GM23338 (cell line): ENCODE data around the gene PPP1R7. TPM values are rescaled to one million over a fixed set of nuclear protein-coding genes. Genes with fewer than 3 reads are reported as not detected.

Source experiments
- ATAC-seq: fragments of 200-7000 bp; cut with Tn5 transposase; 3 replicates; pipeline ENCODE4 v1.9.1; 2020
- DNase-seq: peaks from one replicate; pipeline ENCODE4 v3.0.0-alpha.2; 2015; ENCODE audit warnings: low spot score
- H2AFZ ChIP-seq: fragments of 200-600 bp; sonication (generic); 2 replicates; pipeline ENCODE4 v1.8.0; 2016; ENCODE audit warnings: antibody characterized with exemption, mild to moderate bottlenecking, moderate library complexity
- H3F3A ChIP-seq: fragments of 200-600 bp; sonication (generic); replicated peaks from 2 replicates; pipeline ENCODE4 v1.8.0; 2017; ENCODE audit warnings: antibody characterized with exemption, mixed run types, low read depth
- H3K27ac ChIP-seq: fragments of 200-600 bp; sonication (generic); 2 replicates; pipeline ENCODE4 v1.6.1; 2016; ENCODE audit warnings: low read depth
- H3K27me3 ChIP-seq: fragments of 200-600 bp; sonication (generic); 2 replicates; pipeline ENCODE4 v1.8.0; 2016; ENCODE audit warnings: mild to moderate bottlenecking, mixed run types, moderate library complexity; ENCODE audit not compliant: insufficient read depth
- H3K36me3 ChIP-seq: fragments of 200-600 bp; sonication (generic); 2 replicates; pipeline ENCODE4 v1.8.0; 2016; ENCODE audit warnings: mild to moderate bottlenecking; ENCODE audit not compliant: insufficient read depth
- H3K4me1 ChIP-seq: fragments of 200-600 bp; sonication (generic); 2 replicates; pipeline ENCODE4 v1.8.0; 2016; ENCODE audit warnings: mild to moderate bottlenecking, moderate library complexity; ENCODE audit not compliant: insufficient read depth
- H3K4me2 ChIP-seq: fragments of 200-600 bp; sonication (generic); 2 replicates; pipeline ENCODE4 v1.7.1; 2017; ENCODE audit warnings: mixed run types
- H3K4me3 ChIP-seq: fragments of 200-600 bp; sonication (generic); 2 replicates; pipeline ENCODE4 v1.6.1; 2016; ENCODE audit warnings: mixed run types
- H3K79me2 ChIP-seq: fragments of 200-600 bp; sonication (generic); replicated peaks from 2 replicates; pipeline ENCODE4 v1.8.0; 2017; ENCODE audit warnings: mild to moderate bottlenecking; ENCODE audit not compliant: insufficient read depth
- H3K9me2 ChIP-seq: fragments of 200-600 bp; sonication (generic); 2 replicates; pipeline ENCODE4 v1.8.0; 2017; ENCODE audit not compliant: insufficient read depth
- H4K20me1 ChIP-seq: fragments of 200-600 bp; sonication (generic); replicated peaks from 2 replicates; pipeline ENCODE4 v1.8.0; 2017; ENCODE audit warnings: mild to moderate bottlenecking; ENCODE audit not compliant: insufficient read depth
- H3K27ac Mint-ChIP-seq: 2 replicates; pipeline ENCODE4 v1.8.0; 2020; ENCODE audit warnings: inconsistent platforms, mild to moderate bottlenecking, moderate library complexity, mixed read lengths
- H3K27me3 Mint-ChIP-seq: 3 replicates; pipeline ENCODE4 v1.8.0; 2022; ENCODE audit warnings: low read depth, mild to moderate bottlenecking, moderate library complexity, mixed read lengths, inconsistent platforms; ENCODE audit not compliant: insufficient read depth, poor library complexity
- H3K36me3 Mint-ChIP-seq: 3 replicates; pipeline ENCODE4 v1.8.0; 2021; ENCODE audit warnings: low read depth, mild to moderate bottlenecking, inconsistent platforms, moderate library complexity, mixed read lengths
- H3K4me1 Mint-ChIP-seq: 3 replicates; pipeline ENCODE4 v1.8.0; 2020; ENCODE audit warnings: mild to moderate bottlenecking, inconsistent platforms, mixed read lengths
- H3K4me3 Mint-ChIP-seq: 3 replicates; pipeline ENCODE4 v1.8.0; 2021; ENCODE audit warnings: moderate library complexity, mild to moderate bottlenecking, inconsistent platforms, mixed read lengths
- H3K9me3 Mint-ChIP-seq: 3 replicates; pipeline ENCODE4 v1.8.0; 2020; ENCODE audit warnings: moderate library complexity, mild to moderate bottlenecking, inconsistent platforms, mixed read lengths
- CREB1 ChIP-seq: fragments of 250-450 bp; sonication (Bioruptor Pico); IDR thresholded peaks from 2 replicates; pipeline ENCODE4 v1.5.0; 2020; ENCODE audit warnings: low read depth, mild to moderate bottlenecking, moderate library complexity
- EZH2 ChIP-seq: fragments of 200-600 bp; sonication (generic); IDR thresholded peaks from one replicate; pipeline ENCODE4 v1.8.0; 2017; ENCODE audit warnings: antibody characterized with exemption, mild to moderate bottlenecking, low read depth; ENCODE audit not compliant: unreplicated experiment
- EZH2phosphoT487 ChIP-seq: fragments of 200-600 bp; sonication (generic); IDR thresholded peaks from one replicate; pipeline ENCODE4 v1.8.1; 2018; ENCODE audit warnings: antibody characterized with exemption; ENCODE audit not compliant: unreplicated experiment
- JUNB ChIP-seq: IDR thresholded peaks from one replicate; pipeline ENCODE4 v1.6.1; 2016; ENCODE audit warnings: antibody characterized with exemption; ENCODE audit not compliant: unreplicated experiment
- NANOG ChIP-seq: IDR thresholded peaks from 2 replicates; pipeline ENCODE4 v1.6.1; 2016; ENCODE audit warnings: antibody characterized with exemption, borderline replicate concordance
- POLR2AphosphoS5 ChIP-seq: IDR thresholded peaks from 2 replicates; pipeline ENCODE4 v1.6.1; 2016; ENCODE audit warnings: antibody characterized with exemption, low read depth
- STAT1 ChIP-seq: IDR thresholded peaks from one replicate; pipeline ENCODE4 v1.6.1; 2016; ENCODE audit warnings: antibody characterized with exemption; ENCODE audit not compliant: unreplicated experiment
- ZNF114 ChIP-seq: fragments of 250-450 bp; sonication (Bioruptor Pico); IDR thresholded peaks from 2 replicates; pipeline ENCODE4 v1.5.0; 2020; ENCODE audit warnings: mild to moderate bottlenecking, moderate library complexity
- ZNF331 ChIP-seq: fragments of 250-450 bp; sonication (Bioruptor Pico); IDR thresholded peaks from 2 replicates; pipeline ENCODE4 v1.5.0; 2020; ENCODE audit warnings: low read depth, mild to moderate bottlenecking, moderate library complexity
- polyA plus RNA-seq: library from polyadenylated mRNA; unstranded; fragments of >200 nt; fragmentation: Nextera tagmentation; extraction: Ambion mirVana; gene quantifications from 2 replicates; pipeline ENCODE4 v1.2.1, GENCODE V29; 2016
- total RNA-seq: library from RNA; depleted of rRNA; stranded (reverse); fragments of >200 nt; shearing (Covaris generic); gene quantifications from 2 replicates; pipeline ENCODE4 v1.2.3, GENCODE V29; 2014
- TF ChIP-seq, protein P1 (sequence below): fragments of 250-450 bp; sonication (Bioruptor Pico); IDR thresholded peaks from 2 replicates; pipeline ENCODE4 v1.5.0; 2020; ENCODE audit warnings: mild to moderate bottlenecking, moderate library complexity
- TF ChIP-seq, protein P2 (sequence below), 2 experiments: fragments of 200-600 bp in 1 of 2; sonication (generic) in 1 of 2; conservative IDR thresholded peaks; 2 replicates each; pipeline versions ENCODE4 v1.5.1 to v1.6.1; 2016 to 2017; ENCODE audit warnings: antibody characterized with exemption in 2 of 2, low read depth in 2 of 2, mild to moderate bottlenecking in 2 of 2, moderate library complexity in 1 of 2
- TF ChIP-seq, protein P3 (sequence below): IDR thresholded peaks from one replicate; pipeline ENCODE4 v1.6.1; 2018; ENCODE audit warnings: antibody characterized with exemption; ENCODE audit not compliant: unreplicated experiment

PPP1R7 gene
- total and polyA plus RNA-seq, 2 experiments from 2014 or later: 48.2 to 94.3 TPM

DNA sequence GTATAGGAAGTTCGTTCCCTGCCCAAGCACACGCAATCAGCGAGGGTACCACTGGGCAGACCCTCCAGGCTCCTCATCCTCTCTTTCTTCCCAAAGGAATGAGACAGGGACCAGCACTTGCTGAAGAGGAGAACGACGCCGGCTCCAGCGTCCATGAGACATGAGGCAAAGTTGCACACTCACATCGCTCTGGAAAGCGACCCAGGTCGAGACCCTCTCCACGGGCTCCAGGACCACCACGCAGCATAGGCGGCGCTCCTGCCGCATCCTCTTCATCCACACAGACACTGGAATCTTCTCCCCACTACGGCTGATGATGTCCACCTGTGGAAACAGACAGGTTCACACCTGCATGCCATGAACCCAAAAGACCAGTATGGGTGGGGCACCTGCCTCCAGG is 11.8 kb upstream of the PPP1R7 start (continued):
- TF ChIP-seq POLR2AphosphoS5: no peak
- no peak for TF ChIP-seq EZH2

DNA sequence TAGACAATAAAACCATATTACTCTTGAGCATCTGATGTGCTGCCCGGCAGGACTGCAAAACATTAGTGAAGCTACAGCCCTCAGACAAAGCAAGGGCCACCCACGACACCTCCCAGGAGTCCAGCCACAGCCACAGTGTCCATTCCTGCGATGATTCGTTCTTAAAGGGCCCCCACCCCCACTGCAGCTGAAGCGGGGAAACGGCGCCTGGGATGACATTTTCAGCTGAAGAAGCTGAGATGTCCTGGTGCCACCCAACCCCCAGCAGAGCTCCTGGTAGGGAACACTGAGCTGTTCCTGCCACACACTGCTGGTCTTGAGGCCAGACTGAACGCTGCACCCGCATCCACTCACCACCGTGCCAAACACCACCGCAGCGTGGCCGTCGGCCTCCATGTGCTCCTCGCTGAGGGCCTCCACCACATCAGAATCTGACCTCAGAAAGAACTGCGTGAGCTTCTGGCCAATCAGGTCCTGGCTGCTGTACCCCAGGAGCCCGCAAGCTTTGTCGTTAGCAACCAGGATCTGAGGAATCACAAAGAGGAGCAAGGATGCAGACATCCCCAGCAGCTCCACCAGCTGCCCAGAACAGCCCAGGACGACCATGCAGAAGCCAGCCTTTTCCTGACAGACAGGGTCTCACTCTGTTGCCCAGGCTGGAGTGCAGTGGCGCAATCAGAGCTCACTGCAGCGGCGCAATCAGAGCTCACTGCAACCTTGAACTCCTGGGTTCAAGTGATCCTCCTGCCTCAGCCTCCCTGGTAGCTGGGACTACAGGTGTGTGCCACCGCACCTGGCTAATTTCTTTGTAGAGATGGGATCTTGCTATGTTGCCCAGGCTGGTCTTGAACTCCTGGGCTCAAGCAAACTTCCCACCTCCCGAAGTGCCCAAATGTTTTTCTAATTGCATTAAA is 10.5 kb upstream of the PPP1R7 start:
- no peaks in the 10 kb centered on the region for H3F3A ChIP-seq
- no peaks in the 10 kb centered on the region; the same call in 1 of the 2 replicates for H4K20me1 ChIP-seq
- no peak overlapping the region for H3K4me3 ChIP-seq
- H3K27me3 ChIP-seq: no peaks in the 10 kb centered on the region
- H3K79me2 ChIP-seq: peaks cover 22% of the 10 kb centered on the region; the same call in 1 of the 2 replicates
- ATAC-seq (no peak), DNase-seq (no peak)
- H3K36me3 Mint-ChIP-seq: peaks cover 42% of the 10 kb centered on the region
- H3K9me2 ChIP-seq: no peaks in the 10 kb centered on the region
- H3K4me3 Mint-ChIP-seq: no peak overlapping the region
- no peak overlapping the region for H3K27ac Mint-ChIP-seq
- H3K27ac ChIP-seq: no peak overlapping the region
- peaks cover 14% of the 10 kb centered on the region for H3K36me3 ChIP-seq
- H3K4me1 ChIP-seq: no peaks in the 10 kb centered on the region
- no peak overlapping the region for H2AFZ ChIP-seq
- H3K4me1 Mint-ChIP-seq: no peaks in the 10 kb centered on the region
- no peaks in the 10 kb centered on the region for H3K27me3 Mint-ChIP-seq
- no peak overlapping the region for H3K4me2 ChIP-seq
- no peaks in the 10 kb centered on the region for H3K9me3 Mint-ChIP-seq
- TF ChIP-seq ZNF114 (CRISPR knock-in tag): no peak
- TF ChIP-seq STAT1: no peak
- no peak for TF ChIP-seq ZNF331 (CRISPR knock-in tag)
- TF ChIP-seq, protein P1, sequence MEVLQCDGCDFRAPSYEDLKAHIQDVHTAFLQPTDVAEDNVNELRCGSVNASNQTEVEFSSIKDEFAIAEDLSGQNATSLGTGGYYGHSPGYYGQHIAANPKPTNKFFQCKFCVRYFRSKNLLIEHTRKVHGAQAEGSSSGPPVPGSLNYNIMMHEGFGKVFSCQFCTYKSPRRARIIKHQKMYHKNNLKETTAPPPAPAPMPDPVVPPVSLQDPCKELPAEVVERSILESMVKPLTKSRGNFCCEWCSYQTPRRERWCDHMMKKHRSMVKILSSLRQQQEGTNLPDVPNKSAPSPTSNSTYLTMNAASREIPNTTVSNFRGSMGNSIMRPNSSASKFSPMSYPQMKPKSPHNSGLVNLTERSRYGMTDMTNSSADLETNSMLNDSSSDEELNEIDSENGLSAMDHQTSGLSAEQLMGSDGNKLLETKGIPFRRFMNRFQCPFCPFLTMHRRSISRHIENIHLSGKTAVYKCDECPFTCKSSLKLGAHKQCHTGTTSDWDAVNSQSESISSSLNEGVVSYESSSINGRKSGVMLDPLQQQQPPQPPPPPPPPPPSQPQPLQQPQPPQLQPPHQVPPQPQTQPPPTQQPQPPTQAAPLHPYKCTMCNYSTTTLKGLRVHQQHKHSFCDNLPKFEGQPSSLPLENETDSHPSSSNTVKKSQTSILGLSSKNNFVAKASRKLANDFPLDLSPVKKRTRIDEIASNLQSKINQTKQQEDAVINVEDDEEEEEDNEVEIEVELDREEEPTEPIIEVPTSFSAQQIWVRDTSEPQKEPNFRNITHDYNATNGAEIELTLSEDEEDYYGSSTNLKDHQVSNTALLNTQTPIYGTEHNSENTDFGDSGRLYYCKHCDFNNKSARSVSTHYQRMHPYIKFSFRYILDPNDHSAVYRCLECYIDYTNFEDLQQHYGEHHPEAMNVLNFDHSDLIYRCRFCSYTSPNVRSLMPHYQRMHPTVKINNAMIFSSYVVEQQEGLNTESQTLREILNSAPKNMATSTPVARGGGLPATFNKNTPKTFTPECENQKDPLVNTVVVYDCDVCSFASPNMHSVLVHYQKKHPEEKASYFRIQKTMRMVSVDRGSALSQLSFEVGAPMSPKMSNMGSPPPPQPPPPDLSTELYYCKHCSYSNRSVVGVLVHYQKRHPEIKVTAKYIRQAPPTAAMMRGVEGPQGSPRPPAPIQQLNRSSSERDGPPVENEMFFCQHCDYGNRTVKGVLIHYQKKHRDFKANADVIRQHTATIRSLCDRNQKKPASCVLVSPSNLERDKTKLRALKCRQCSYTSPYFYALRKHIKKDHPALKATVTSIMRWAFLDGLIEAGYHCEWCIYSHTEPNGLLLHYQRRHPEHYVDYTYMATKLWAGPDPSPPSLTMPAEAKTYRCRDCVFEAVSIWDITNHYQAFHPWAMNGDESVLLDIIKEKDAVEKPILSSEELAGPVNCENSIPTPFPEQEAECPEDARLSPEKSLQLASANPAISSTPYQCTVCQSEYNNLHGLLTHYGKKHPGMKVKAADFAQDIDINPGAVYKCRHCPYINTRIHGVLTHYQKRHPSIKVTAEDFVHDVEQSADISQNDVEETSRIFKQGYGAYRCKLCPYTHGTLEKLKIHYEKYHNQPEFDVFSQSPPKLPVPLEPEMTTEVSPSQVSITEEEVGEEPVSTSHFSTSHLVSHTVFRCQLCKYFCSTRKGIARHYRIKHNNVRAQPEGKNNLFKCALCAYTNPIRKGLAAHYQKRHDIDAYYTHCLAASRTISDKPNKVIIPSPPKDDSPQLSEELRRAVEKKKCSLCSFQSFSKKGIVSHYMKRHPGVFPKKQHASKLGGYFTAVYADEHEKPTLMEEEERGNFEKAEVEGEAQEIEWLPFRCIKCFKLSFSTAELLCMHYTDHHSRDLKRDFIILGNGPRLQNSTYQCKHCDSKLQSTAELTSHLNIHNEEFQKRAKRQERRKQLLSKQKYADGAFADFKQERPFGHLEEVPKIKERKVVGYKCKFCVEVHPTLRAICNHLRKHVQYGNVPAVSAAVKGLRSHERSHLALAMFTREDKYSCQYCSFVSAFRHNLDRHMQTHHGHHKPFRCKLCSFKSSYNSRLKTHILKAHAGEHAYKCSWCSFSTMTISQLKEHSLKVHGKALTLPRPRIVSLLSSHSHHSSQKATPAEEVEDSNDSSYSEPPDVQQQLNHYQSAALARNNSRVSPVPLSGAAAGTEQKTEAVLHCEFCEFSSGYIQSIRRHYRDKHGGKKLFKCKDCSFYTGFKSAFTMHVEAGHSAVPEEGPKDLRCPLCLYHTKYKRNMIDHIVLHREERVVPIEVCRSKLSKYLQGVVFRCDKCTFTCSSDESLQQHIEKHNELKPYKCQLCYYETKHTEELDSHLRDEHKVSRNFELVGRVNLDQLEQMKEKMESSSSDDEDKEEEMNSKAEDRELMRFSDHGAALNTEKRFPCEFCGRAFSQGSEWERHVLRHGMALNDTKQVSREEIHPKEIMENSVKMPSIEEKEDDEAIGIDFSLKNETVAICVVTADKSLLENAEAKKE (CRISPR knock-in tag): no peak
- TF ChIP-seq EZH2phosphoT487: no peak
- no peak for TF ChIP-seq NANOG
- TF ChIP-seq EZH2: no peak
- TF ChIP-seq CREB1 (CRISPR knock-in tag): no peak
- no peak for TF ChIP-seq JUNB
- TF ChIP-seq, protein P2, sequence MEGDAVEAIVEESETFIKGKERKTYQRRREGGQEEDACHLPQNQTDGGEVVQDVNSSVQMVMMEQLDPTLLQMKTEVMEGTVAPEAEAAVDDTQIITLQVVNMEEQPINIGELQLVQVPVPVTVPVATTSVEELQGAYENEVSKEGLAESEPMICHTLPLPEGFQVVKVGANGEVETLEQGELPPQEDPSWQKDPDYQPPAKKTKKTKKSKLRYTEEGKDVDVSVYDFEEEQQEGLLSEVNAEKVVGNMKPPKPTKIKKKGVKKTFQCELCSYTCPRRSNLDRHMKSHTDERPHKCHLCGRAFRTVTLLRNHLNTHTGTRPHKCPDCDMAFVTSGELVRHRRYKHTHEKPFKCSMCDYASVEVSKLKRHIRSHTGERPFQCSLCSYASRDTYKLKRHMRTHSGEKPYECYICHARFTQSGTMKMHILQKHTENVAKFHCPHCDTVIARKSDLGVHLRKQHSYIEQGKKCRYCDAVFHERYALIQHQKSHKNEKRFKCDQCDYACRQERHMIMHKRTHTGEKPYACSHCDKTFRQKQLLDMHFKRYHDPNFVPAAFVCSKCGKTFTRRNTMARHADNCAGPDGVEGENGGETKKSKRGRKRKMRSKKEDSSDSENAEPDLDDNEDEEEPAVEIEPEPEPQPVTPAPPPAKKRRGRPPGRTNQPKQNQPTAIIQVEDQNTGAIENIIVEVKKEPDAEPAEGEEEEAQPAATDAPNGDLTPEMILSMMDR (conservative IDR thresholded peaks at IDR 0.05; ENCODE audit: low read depth in 2 of 2): no peak
- TF ChIP-seq, protein P3, sequence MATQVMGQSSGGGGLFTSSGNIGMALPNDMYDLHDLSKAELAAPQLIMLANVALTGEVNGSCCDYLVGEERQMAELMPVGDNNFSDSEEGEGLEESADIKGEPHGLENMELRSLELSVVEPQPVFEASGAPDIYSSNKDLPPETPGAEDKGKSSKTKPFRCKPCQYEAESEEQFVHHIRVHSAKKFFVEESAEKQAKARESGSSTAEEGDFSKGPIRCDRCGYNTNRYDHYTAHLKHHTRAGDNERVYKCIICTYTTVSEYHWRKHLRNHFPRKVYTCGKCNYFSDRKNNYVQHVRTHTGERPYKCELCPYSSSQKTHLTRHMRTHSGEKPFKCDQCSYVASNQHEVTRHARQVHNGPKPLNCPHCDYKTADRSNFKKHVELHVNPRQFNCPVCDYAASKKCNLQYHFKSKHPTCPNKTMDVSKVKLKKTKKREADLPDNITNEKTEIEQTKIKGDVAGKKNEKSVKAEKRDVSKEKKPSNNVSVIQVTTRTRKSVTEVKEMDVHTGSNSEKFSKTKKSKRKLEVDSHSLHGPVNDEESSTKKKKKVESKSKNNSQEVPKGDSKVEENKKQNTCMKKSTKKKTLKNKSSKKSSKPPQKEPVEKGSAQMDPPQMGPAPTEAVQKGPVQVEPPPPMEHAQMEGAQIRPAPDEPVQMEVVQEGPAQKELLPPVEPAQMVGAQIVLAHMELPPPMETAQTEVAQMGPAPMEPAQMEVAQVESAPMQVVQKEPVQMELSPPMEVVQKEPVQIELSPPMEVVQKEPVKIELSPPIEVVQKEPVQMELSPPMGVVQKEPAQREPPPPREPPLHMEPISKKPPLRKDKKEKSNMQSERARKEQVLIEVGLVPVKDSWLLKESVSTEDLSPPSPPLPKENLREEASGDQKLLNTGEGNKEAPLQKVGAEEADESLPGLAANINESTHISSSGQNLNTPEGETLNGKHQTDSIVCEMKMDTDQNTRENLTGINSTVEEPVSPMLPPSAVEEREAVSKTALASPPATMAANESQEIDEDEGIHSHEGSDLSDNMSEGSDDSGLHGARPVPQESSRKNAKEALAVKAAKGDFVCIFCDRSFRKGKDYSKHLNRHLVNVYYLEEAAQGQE: no peak
- TF ChIP-seq POLR2AphosphoS5: no peak
